ENCODE results near the gene DLGAP1. TPM values are rescaled to one million over a fixed set of nuclear protein-coding genes. Genes with fewer than 3 reads are reported as not detected.

DLGAP1 gene
- total and polyA plus RNA-seq, 2 of the 8 experiments (the other 6 are each of a cell fraction or from before 2014, with no cell fraction given), result 11.8 to 16.9 TPM

GRCh38 chr18:3554091-3554601 lies 901.0 kb downstream of the DLGAP1 start (continued):
- no peak for TF ChIP-seq RFX5 (IDR thresholded peaks at IDR 0.05; ENCODE audit: borderline replicate concordance, low read depth, low read length)
- no peak for TF ChIP-seq SAP30 (IDR thresholded peaks at IDR 0.05; ENCODE audit: insufficient read depth, insufficient replicate concordance, low read length)
- TF ChIP-seq CREB1 (IDR thresholded peaks at IDR 0.05), result no peak
- TF ChIP-seq POLR2AphosphoS5 (IDR thresholded peaks at IDR 0.05; ENCODE audit: low read depth, low read length), result no peak
- no peak for TF ChIP-seq JUN (IDR thresholded peaks at IDR 0.05; ENCODE audit: low read depth, low read length)
- TF ChIP-seq SIRT6 (IDR thresholded peaks at IDR 0.05; ENCODE audit: low read length), result no peak
- TF ChIP-seq KDM1A (IDR thresholded peaks at IDR 0.05; ENCODE audit: borderline replicate concordance, low read length), result no peak
- TF ChIP-seq POU5F1 (IDR thresholded peaks at IDR 0.05; ENCODE audit: low read depth, low read length), result no peak
- TF ChIP-seq BRCA1 (IDR thresholded peaks at IDR 0.05; ENCODE audit: low read depth, low read length), result no peak
- TF ChIP-seq NANOG (IDR thresholded peaks at IDR 0.05; ENCODE audit: insufficient read depth, low read depth, low read length, poor library complexity, severe bottlenecking), result peak; percentile 75
- no peak for TF ChIP-seq GABPA (IDR thresholded peaks at IDR 0.05; ENCODE audit: borderline replicate concordance, insufficient read depth, low read length)
- TF ChIP-seq SP1 (IDR thresholded peaks at IDR 0.05; ENCODE audit: low read depth, low read length), result peak; percentile 35; the same call in 1 of the 2 replicates
- TF ChIP-seq ATF2 (IDR thresholded peaks at IDR 0.05; ENCODE audit: low read length), result 0 out of 2 replicates have a peak, but pooled peaks have one; percentile 51
- TF ChIP-seq SP4 (IDR thresholded peaks at IDR 0.05; ENCODE audit: low read length), result no peak
- TF ChIP-seq SUZ12 (IDR thresholded peaks at IDR 0.05; ENCODE audit: low read length), result no peak
- TF ChIP-seq RBBP5 (IDR thresholded peaks at IDR 0.05; ENCODE audit: borderline replicate concordance, low read depth, low read length), result no peak
- no peak for TF ChIP-seq MAX (IDR thresholded peaks at IDR 0.05)
- TF ChIP-seq PHF8 (conservative IDR thresholded peaks at IDR 0.05; ENCODE audit: low read depth, low read length), result no peak
- no peak for TF ChIP-seq KDM4A (IDR thresholded peaks at IDR 0.05; ENCODE audit: low read depth, low read length, severe bottlenecking)
- no peak for TF ChIP-seq ATF3 (IDR thresholded peaks at IDR 0.05; ENCODE audit: insufficient read depth, low read depth, low read length)
- peak; percentile 89 for TF ChIP-seq TEAD4 (IDR thresholded peaks at IDR 0.05; ENCODE audit: low read depth, low read length)
- TF ChIP-seq BCL11A (IDR thresholded peaks at IDR 0.05; ENCODE audit: low read depth in 2 of 2, low read length in 2 of 2), result no peak
- TF ChIP-seq SRF (IDR thresholded peaks at IDR 0.05; ENCODE audit: low read depth, low read length), result no peak
